K562 (cell line): ENCODE results near the gene PARP9. TPM values are rescaled to one million over a fixed set of nuclear protein-coding genes. Genes with fewer than 3 reads are reported as not detected.

Source experiments
- HDAC1 ChIP-seq, 2 experiments: fragments of 450-650 bp; IDR thresholded peaks; 2 replicates each; pipeline ENCODE4 v1.6.1; 2016 to 2017; ENCODE audit warnings: inconsistent platforms in 1 of 2, mild to moderate bottlenecking in 1 of 2, moderate library complexity in 1 of 2
- HINFP ChIP-seq: fragments of 450-650 bp; conservative IDR thresholded peaks from 2 replicates; pipeline ENCODE4 v1.6.1; 2016; ENCODE audit warnings: missing genetic modification characterization, low read depth, mild to moderate bottlenecking, control low read depth, missing compliant biosample characterization
- KLF1 ChIP-seq: fragments of 450-650 bp; IDR thresholded peaks from 2 replicates; pipeline ENCODE4 v1.6.1; 2016; ENCODE audit warnings: missing genetic modification characterization, missing compliant biosample characterization
- MNT ChIP-seq, 2 experiments: fragments of 450-650 bp; conservative IDR thresholded peaks; 2 replicates each; pipeline ENCODE4 v1.6.1; 2017; ENCODE audit warnings: mild to moderate bottlenecking in 2 of 2, moderate library complexity in 2 of 2
- MYBL2 ChIP-seq, 2 experiments: fragments of 450-650 bp in 1 of 2; sonication (generic) in 1 of 2; formaldehyde crosslinking in 1 of 2; IDR thresholded peaks; 2 replicates each; pipeline versions ENCODE4 v1.6.1 to v1.8.1; 2017 to 2022; ENCODE audit warnings: borderline replicate concordance in 1 of 2, inconsistent platforms in 1 of 2, low read depth in 1 of 2, mild to moderate bottlenecking in 1 of 2, missing genetic modification reagents in 1 of 2, moderate library complexity in 1 of 2
- NFIX ChIP-seq: fragments of 250-450 bp; sonication (Bioruptor Pico); IDR thresholded peaks from 2 replicates; pipeline ENCODE4 v1.4.0; 2020; ENCODE audit warnings: low read depth, mild to moderate bottlenecking, moderate library complexity
- RERE ChIP-seq: sonication (generic); formaldehyde crosslinking; IDR thresholded peaks from 2 replicates; pipeline ENCODE4 v1.8.0; 2023; ENCODE audit warnings: missing genetic modification reagents, mild to moderate bottlenecking, borderline replicate concordance
- SOX6 ChIP-seq: fragments of 450-650 bp; IDR thresholded peaks from 2 replicates; pipeline ENCODE4 v1.6.1; 2014; ENCODE audit warnings: mild to moderate bottlenecking
- SRSF9 ChIP-seq: fragments of 200-400 bp; formaldehyde crosslinking; IDR thresholded peaks from 2 replicates; pipeline ENCODE4 v1.6.1; 2017; ENCODE audit warnings: low read depth, low read length, borderline replicate concordance
- TSHZ1 ChIP-seq: fragments of 250-450 bp; sonication (Bioruptor Pico); IDR thresholded peaks from 2 replicates; pipeline ENCODE4 v1.4.0; 2020; ENCODE audit warnings: mild to moderate bottlenecking, moderate library complexity
- XRCC3 ChIP-seq: fragments of 450-650 bp; IDR thresholded peaks from 2 replicates; pipeline ENCODE4 v1.6.1; 2017; ENCODE audit warnings: mild to moderate bottlenecking, moderate library complexity
- ZBTB17 ChIP-seq: fragments of 450-650 bp; formaldehyde crosslinking; IDR thresholded peaks from 2 replicates; pipeline ENCODE4 v1.4.0; 2020; ENCODE audit warnings: mild to moderate bottlenecking
- ZC3H4 ChIP-seq: sonication (generic); formaldehyde crosslinking; IDR thresholded peaks from 2 replicates; pipeline ENCODE4 v1.9.0; 2021; ENCODE audit warnings: missing genetic modification reagents, borderline replicate concordance
- ZNF589 ChIP-seq: fragments of 200-800 bp; sonication (Bioruptor generic); IDR thresholded peaks from 2 replicates; pipeline ENCODE4 v1.6.1; 2016; ENCODE audit warnings: low read depth, missing genetic modification characterization, missing compliant biosample characterization
- polyA plus RNA-seq, 8 experiments: library from polyadenylated mRNA; depleted of rRNA in 4 of 8; stranded (reverse) in 5 of 8; unstranded in 3 of 8; fragments of >200 nt; fragmentation: Nextera tagmentation in 2 of 8; fragmentation: Illumina TruSeq in 1 of 8; extraction: Ambion mirVana in 2 of 8; extraction: Trizol in 1 of 8; gene quantifications; 2 replicates each; pipeline versions ENCODE4 v1.2.1 to v1.2.3, GENCODE V29; 2011 to 2014; ENCODE audit warnings: inconsistent platforms in 1 of 8, missing spikeins in 1 of 8
- total RNA-seq, 7 experiments: library from RNA; depleted of rRNA in 6 of 7; stranded (reverse); fragments of >200 nt in 6 of 7; fragmentation: Illumina TruSeq in 2 of 7; extraction: Trizol in 2 of 7; gene quantifications; 2 replicates each; pipeline versions ENCODE4 v1.2.1 to v1.2.3, GENCODE V29; 2011 to 2021; ENCODE audit warnings: low replicate concordance in 1 of 7

PARP9 gene
- total and polyA plus RNA-seq, 9 of the 15 experiments (the other 6 are each of a cell fraction or from before 2014, with no cell fraction given), result 2.1 to 4.8 (median 3.4) TPM

- peak; percentile 57 to 69 for TF ChIP-seq MNT (conservative IDR thresholded peaks at IDR 0.05)
- TF ChIP-seq SRSF9, result no peak
- TF ChIP-seq HDAC1 (IDR thresholded peaks at IDR 0.05), result 0 out of 4 replicates have a peak, but pooled peaks of 1 of the 2 experiments have one; percentile 58
- 0 out of 2 replicates have a peak, but pooled peaks have one; percentile 32 for TF ChIP-seq KLF1 (tag)
- no peak for TF ChIP-seq MYBL2 (IDR thresholded peaks at IDR 0.05; ENCODE audit: low read depth)
- no peak for TF ChIP-seq MYBL2 (CRISPR knock-in tag; IDR thresholded peaks at IDR 0.05; ENCODE audit: borderline replicate concordance)
- 0 out of 2 replicates have a peak, but pooled peaks have one; percentile 16 for TF ChIP-seq ZBTB17
- TF ChIP-seq HINFP, result no peak
- no peak for TF ChIP-seq RERE (CRISPR knock-in tag)
- no peak for TF ChIP-seq ZC3H4 (CRISPR knock-in tag)
- no peak for TF ChIP-seq NFIX (CRISPR knock-in tag)
- no peak for TF ChIP-seq TSHZ1 (CRISPR knock-in tag)
- no peak for TF ChIP-seq XRCC3
- TF ChIP-seq ZNF589, result 0 out of 2 replicates have a peak, but pooled peaks have one; percentile 41
- TF ChIP-seq SOX6, result no peak
Measured at GRCh38 chr3:122564155-122564912, at the start of gene PARP9, which contains the start of gene DTX3L (continued).
